SK-N-SH (cell line): Measurements from ENCODE around the gene ADCY1.

ENCODE experiments used
- ELF1 ChIP-seq: IDR thresholded peaks from 2 replicates; pipeline ENCODE4 v1.4.0; 2012
- FOXM1 ChIP-seq: IDR thresholded peaks from 2 replicates; pipeline ENCODE4 v1.4.0; 2012; ENCODE audit warnings: low read depth, mild to moderate bottlenecking
- GATA2 ChIP-seq: sonication (generic); formaldehyde crosslinking; IDR thresholded peaks from 2 replicates; pipeline ENCODE4 v1.5.0; 2020; ENCODE audit warnings: mild to moderate bottlenecking, missing genetic modification reagents
- MAX ChIP-seq: IDR thresholded peaks from 2 replicates; pipeline ENCODE4 v1.4.0; 2012; ENCODE audit warnings: low read depth
- POLR2AphosphoS5 ChIP-seq: IDR thresholded peaks from 2 replicates; pipeline ENCODE4 v1.6.1; 2012; ENCODE audit warnings: low read depth, low read length
- RAD21 ChIP-seq: IDR thresholded peaks from 2 replicates; pipeline ENCODE4 v1.6.1; 2012; ENCODE audit warnings: mild to moderate bottlenecking, low read length
- TF ChIP-seq, protein P1 (sequence below): fragments of 200-600 bp; sonication (generic); IDR thresholded peaks from 2 replicates; pipeline ENCODE4 v1.6.1; 2017; ENCODE audit warnings: antibody characterized with exemption, mild to moderate bottlenecking, moderate library complexity

DNA sequence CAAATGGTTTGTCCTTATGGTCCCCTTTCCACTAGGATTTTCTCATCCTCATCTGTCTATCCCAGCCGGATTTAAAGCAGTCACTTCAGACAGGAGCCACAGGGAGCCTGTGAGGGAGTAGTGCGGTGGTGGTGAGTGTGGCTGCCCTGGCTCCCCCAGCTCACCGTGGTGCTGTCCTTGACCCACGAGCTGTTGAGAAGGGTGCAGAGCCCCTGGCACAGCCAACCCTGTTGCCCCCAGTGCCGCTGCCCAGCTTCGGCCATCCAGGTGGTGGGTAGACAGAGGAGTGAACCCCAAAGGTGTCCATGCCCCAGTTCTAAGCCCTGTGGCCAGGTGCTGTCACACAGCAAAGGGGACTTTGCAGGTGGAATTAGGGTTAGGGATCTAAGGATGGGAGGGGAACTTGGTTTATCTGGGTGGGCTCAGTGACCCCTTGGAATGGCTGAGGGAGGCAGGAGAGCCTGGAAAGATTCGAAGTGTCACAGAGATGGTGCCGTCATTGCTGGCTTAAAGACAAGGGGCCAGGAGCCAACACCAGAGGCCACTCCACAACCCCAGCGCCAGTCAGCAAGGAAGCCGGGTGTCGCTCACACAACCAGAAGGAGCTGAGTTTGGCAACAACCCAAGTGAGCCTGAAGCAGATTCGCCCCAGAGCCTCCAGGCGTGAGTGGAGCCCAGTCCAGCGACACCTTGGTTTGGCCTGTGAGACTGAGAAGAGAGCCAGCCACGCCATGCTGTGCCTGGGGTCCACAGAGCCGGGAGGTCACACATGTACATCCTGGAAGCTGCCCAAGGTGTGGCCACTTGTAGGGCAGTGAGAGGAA lies 142.4 kb downstream of the ADCY1 start:
- TF ChIP-seq, protein P1, sequence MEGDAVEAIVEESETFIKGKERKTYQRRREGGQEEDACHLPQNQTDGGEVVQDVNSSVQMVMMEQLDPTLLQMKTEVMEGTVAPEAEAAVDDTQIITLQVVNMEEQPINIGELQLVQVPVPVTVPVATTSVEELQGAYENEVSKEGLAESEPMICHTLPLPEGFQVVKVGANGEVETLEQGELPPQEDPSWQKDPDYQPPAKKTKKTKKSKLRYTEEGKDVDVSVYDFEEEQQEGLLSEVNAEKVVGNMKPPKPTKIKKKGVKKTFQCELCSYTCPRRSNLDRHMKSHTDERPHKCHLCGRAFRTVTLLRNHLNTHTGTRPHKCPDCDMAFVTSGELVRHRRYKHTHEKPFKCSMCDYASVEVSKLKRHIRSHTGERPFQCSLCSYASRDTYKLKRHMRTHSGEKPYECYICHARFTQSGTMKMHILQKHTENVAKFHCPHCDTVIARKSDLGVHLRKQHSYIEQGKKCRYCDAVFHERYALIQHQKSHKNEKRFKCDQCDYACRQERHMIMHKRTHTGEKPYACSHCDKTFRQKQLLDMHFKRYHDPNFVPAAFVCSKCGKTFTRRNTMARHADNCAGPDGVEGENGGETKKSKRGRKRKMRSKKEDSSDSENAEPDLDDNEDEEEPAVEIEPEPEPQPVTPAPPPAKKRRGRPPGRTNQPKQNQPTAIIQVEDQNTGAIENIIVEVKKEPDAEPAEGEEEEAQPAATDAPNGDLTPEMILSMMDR, result no peak
- no peak for TF ChIP-seq GATA2 (CRISPR knock-in tag)
- TF ChIP-seq MAX, result no peak
- TF ChIP-seq FOXM1, result no peak
- no peak for TF ChIP-seq RAD21
- no peak for TF ChIP-seq POLR2AphosphoS5
- TF ChIP-seq ELF1, result no peak
